HG03520 (cell line): ENCODE results near the gene SPON1.

Experiments used
- ATAC-seq: cut with Tn5 transposase; IDR thresholded peaks from one replicate; pipeline ENCODE4 v1.9.1; 2021; ENCODE audit warnings: mild to moderate bottlenecking, moderate library complexity; ENCODE audit not compliant: unreplicated experiment

Gene SPON1

DNA sequence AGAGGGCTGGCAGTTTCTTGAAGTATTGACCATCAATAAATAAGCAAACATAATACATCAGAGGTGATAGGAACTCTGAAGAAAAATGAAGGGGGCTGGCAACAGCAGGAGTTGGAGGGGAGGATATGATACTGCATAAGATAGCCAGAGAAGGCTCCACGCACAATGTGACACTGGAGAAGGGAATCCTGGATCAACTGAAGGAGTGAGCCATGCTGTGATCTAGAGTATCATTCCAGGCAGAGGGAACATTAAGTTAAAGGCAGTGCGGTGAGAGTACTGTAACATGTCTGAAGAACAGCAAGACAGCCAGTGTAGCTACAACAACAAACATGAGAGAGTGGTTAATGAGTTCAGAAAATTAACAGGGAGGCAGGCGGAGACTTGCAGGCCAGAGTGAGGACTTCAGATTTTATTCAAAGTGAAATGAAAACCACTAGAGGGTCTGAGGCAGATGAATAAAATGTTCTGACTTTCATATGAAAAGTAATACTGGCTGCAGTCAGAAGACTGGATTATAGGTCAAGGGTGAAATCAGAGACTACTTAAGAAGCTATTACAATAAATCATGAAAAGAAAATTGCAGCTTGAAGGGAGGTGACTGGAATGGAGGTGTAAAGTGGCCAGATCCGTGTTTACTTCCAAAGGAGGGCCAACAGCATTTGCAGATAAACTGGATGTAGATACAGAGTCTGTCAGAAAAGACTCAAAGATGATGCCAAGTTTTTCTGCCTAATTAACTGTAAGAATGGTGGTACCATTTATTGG lies 347.1 kb downstream of the SPON1 start:
- no peak for ATAC-seq

DNA sequence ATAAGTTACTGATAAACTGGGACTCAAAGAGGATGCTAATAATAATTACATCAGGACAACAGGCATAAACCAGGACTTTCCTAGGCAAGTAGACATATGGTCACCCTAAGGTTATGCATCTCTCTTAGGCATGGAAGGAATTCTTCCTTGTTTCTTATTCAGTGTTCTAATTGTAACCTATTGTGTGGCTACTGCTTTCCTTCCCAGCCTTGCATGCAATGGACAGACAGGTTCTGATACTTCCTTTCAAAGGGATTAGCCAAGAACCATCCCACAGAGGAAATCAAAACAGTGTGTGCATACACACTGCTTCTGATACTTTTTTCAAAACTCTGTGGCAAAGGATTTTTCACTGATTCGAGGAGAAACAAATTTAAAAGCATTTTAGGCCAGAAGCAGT lies 348.2 kb downstream of the SPON1 start:
- no peak for ATAC-seq

DNA sequence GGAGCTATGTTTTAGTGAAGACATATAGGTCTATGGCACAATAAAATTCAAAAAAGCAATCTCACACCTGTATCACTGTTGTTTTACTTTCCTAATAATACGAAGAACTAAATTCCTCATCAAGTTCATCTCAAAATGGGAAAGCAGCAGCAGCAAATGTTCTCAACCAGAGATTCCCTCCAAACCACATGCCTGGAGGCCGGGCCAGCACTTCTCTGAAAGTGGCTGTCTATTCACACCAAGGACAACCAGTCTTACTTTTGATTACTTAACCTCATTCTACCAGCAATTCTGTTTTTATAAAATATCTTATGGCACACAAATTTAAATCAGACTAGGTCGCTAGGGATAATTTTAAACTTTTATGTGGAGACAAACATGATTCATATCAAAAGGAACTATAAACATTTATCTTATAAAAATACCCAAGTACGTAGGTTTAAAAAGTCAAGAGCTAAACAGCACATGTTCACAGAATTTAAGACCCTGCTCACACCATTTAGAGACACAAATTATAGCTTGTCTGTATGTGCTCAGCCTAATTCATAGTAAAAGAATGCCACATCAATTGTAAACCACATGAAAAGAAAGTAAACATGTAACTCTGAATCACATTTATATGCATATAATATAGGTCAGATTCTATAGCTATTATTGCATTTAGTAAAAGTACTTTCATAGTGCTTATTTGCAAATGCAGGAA lies 350.4 kb downstream of the SPON1 start:
- no peak for ATAC-seq

DNA sequence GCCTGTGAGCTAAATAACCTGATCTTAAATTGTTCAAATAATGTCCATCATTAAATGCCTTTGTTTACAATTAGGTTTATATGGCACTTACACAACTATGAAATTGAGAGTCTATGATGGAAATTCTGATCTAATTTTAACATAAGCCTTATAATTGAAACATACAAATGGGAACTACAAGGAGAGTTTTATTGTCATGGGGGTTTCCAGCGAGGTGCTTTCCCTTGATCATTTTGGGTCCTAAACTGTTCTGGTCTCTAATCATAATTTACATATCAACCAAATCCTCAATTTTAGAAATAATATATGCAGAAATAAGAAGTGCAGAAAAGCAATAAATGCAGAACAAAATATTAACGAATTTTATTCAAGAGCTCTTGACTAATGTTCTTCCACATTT lies 351.6 kb downstream of the SPON1 start:
- ATAC-seq: no peak

DNA sequence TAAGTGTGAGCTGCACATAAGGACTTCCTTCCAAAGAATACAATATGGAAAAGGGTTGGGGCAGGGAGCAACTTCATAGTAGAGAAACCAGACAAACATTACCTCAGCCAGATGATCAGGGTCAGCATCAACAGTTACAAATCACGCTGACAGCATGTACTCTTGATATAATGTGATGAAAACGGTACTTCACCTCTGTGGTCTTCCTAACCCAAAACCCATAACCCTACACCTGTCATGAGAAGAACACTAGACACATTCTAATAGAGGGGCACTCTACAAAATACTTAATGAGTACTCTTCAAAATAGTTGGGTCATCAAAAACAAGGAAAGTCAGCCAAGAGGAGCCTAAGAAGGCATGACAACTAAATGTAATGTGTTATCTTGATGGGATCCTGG lies 352.6 kb downstream of the SPON1 start:
- no peak for ATAC-seq
